Activated T-cell treated with anti-CD3 and anti-CD28 coated beads, Interleukin-2, amount 50 U/mL, for 1 hour (primary cell): ENCODE results near the gene PODN.

Source experiments
- DNase-seq: peaks from one replicate; pipeline ENCODE4 v3.0.0-alpha.2; 2020

The PODN gene

DNA sequence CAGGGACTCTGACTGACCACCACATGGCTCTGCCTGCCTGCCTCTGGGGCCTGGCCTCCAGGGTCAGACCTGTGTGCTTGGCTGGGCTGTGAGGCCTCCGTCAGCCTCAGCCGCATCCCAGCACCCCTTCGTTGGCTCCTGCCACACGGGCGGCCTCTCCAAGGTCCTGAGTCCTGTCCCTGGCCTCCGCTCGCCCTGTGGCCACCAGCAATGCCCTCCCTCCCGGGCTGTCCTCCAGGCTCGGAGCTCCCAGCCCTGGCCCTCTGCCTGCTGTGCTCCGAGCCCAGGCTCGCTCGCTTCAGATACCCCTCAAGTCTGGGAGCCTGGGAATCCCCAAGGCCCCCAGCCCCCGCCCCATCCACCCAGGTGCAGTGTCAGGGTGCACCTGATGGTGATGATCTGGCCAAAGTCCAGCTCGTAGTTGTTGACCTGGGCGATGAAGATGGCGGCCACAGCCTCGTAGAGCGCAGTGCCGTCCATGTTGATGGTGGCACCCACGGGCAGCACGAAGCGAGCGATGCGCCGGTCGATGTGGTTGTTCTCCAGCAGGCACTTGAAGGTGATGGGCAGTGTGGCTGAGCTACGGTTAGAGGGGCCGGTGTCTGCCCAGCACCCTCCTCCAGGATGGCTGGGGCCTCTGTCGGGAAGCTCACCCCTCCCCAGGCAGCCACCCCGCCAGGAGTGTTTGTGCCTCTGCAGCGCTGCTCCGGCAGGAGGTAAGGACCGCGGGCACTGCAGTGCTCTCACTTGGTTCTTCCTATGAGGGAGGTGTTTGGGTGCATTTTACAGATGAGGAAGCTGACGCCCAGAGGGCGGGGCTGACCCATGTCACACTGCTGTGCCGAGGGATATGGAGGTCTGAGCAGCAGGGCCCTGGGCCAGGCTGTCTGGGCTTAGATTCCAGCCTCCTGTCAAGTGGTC lies 28.5 kb downstream of the PODN start:
- no peak for DNase-seq

GRCh38 chr1:53091841-53092645 lies 30.0 kb downstream of the PODN start:
- DNase-seq = no peak

GRCh38 chr1:53092659-53093450 lies 30.8 kb downstream of the PODN start:
- no peak for DNase-seq

DNA sequence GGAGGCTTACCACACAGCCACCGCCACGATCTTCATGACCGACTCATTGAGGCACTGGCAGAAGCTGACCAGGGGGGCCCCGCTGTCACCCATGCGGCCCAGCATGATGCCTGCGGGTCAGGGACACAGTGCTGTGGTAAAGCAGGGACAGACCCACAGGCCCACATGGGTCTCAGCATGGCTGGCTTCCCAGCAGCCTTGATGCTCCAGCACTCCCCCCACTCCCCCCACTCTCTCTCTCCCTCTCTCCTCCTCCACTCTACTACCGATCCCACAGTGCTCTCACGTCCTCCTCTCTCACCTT lies 31.4 kb downstream of the PODN start:
- DNase-seq = no peak

GRCh38 chr1:53093778-53094532 lies 31.9 kb downstream of the PODN start:
- DNase-seq = no peak

GRCh38 chr1:53094533-53094919 lies 32.5 kb downstream of the PODN start:
- DNase-seq = no peak

GRCh38 chr1:53104289-53104913 lies 42.4 kb downstream of the PODN start:
- DNase-seq = no peak

DNA sequence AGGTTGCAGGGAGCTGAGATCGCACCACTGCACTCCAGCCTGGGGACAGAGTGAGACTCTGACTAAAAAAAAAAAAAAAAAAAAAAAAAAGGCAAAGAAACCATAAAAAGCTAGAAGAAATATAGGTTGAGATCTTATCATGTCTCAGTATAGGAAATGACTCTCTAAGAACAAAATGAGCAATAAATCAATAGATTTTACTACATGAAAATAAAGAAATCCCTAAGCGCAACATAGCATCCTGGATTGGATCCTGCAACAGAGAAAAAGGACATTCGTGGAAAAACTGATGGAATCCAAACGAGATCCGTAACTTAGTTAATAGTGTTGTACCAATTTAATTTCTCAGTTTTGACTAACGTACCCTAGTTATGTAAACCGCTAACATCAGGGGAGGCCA lies 45.1 kb downstream of the PODN start:
- no peak for DNase-seq

- no peak for DNase-seq
Measured at GRCh38 chr1:53107570-53108322, 45.7 kb downstream of the PODN start.

- DNase-seq = no peak
Measured at GRCh38 chr1:53108646-53109580, 46.9 kb downstream of the PODN start.

DNA sequence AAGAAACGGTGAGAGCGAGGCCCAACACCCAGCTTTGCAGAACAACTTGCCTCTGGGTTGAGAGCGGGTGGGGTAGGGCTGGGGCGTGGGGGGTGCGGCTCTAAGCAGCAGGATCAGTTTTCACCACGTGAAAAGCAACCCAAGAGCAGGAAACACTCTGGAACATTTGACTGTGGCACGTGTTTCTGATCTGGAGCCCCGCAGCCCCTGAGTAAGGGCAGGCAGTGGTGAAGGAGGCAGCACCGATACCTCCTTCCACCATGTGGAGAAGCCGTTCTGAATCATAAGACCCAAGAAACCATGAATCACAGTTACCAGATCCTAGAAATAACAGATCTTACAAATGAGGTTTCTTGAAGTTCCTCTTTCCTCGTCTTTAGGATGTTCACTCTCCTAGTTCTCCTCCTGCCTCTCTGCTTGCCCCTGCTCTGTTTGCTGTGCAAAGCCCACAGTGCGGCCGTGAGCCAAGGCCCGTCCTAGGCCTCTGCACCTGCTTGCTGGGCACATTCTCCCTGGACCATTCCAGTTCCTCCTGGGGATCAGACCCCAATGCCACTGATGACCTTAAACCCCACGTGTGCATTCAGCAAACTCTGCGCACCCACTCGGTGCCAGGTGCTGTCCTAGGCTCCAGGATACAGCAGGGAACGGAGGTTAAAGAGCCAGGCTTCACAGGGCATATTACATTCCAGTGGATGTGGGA lies 48.5 kb downstream of the PODN start:
- no peak for DNase-seq

- no peak for DNase-seq
Measured at GRCh38 chr1:53111073-53111556, 49.1 kb downstream of the PODN start.

DNA sequence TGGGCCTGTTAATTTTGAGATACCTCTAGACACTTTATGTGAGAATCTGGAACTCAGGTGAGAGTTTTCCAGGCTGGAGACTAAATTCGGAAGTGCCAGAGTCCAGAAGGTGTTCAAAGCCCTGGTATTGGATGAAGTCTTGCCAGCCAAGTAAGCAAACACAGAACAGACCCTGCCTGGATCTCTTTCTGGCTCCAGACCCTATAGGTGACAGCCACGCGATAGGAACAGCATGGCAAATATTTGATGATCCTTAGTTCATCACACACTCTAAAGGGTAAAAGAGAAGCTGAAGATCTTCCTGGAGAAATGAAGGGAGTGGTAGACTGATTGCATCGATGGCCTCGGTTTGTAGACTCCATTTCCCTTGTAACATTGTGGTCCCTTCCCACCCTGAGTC lies 49.7 kb downstream of the PODN start:
- no peak for DNase-seq

DNA sequence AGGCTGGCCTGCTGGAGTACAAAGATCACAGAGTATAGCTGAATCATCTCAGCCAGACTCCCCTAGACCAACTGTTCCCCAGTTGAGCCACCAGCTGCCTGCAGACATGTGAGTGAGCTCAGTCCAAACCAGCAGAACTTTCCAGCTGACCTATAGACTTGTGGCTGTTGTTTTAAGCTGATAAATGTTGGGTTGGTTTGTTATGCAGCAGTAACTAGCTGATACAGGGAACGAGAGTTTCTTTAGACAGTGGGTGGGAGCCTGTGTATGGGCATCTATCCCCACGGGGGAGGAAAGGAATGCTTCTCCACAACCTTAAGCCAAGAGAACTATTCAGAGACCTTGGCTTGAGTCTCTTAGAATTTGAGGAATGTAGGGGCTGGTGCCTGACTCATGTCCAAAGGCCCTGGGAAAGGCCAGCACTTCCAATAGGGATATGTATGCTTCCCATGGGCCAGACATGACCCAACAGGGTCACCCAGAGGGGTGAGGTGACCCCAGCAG lies 50.3 kb downstream of the PODN start:
- DNase-seq = no peak

GRCh38 chr1:53112861-53113260 lies 50.8 kb downstream of the PODN start:
- no peak for DNase-seq

DNA sequence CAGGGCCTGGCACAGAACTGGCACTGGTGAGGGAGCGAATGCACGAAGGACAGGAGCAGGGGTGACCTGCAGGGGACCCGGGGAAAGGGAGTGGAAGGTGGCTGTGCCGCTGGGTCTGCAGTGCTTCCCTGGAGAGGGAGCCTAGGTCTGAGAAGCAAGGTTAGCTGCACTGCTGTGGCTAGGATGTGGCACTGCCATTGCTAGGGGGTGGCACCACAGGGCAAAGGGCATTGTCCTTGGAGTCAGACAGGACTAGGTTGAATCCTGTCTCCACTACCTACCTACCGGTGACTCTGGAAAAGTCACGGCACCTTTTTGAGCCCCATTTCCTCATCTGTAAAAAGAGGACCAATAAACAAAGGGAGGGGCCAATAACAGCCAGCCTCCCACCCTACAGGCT lies 52.1 kb downstream of the PODN start:
- no peak for DNase-seq

DNA sequence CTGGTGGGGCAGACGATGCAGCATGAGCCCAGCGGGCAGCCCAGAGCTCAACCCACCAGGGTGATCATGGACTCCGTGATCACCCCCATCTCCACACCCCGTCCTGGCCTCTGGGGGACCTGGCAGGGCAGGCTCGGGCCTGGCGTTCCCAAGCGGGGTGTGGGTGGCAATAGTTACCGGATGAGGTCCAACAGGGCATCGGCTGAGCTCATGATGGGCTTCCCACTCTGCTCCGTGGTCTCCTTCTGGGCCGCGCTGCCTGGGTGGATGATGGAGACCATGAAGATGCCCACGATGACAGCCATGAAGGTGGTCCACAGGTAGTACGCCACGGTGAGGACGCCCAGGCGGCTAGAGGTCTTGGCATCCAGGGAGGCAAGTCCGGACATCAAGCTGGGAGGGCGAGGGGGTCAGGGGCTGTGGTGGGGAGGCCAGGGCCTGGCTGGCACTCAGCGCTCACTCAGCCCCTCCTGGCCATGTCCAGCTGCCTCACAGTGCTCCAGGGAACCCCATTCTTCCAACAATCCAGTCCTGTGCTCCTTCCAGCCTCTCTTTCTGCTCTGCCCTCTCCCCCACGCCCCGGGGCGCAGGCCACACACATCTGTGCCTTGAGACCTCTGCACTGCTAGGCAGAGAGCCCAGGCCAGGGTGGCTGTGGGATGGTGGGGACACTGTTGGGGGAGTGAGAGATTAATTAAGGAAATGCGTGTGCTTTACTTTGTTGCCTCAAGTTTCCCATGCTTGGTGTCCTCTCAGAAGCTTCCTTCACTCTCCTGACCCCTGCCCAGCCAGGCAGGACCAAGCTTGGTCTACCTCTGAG lies 52.8 kb downstream of the PODN start:
- no peak for DNase-seq
